ENCODE results near the gene SKAP1. TPM values are rescaled to one million over a fixed set of nuclear protein-coding genes. Genes with fewer than 3 reads are reported as not detected.
"Not testable (repeated sequence)": the region's sequence is repeated elsewhere in the genome, so short reads cannot be mapped to it uniquely, and the experiment has no call there.

Gene SKAP1
- total RNA-seq, 6 experiments from 2014 or later, result 4.5 to 51.0 (median 17.5) TPM

- Histone ChIP-seq H3K4me3 (no peak overlapping the region), H3K4me1 (no peaks in the 10 kb centered on the region), H3K27ac (no peak overlapping the region), H3K27me3 (no peaks in the 10 kb centered on the region), H3K36me3 (no peaks in the 10 kb centered on the region), H3K9me3 (no peaks in the 10 kb centered on the region)
- TF ChIP-seq CTCF (IDR thresholded peaks at IDR 0.05) (no peak), POLR2A (IDR thresholded peaks at IDR 0.05) (no peak)
- DNase-seq (no peak), ATAC-seq (no peak)
- intact Hi-C loops (cut with DNase I), result no loop called here
- WGBS (ENCODE audit: insufficient coverage, low coverage, low lambda C conversion rate, missing lambda C conversion rate), result 82% methylated on average over 3 of the region's 3 CpGs
These were observed 182.4 kb downstream of the SKAP1 start for GRCh38 chr17:48247603-48248002.

- TF ChIP-seq CTCF (IDR thresholded peaks at IDR 0.05) (no peak), POLR2A (IDR thresholded peaks at IDR 0.05) (no peak)
- intact Hi-C loops (cut with DNase I), result no loop called here
- Histone ChIP-seq H3K4me1 (no peaks in the 10 kb centered on the region), H3K27me3 (no peaks in the 10 kb centered on the region), H3K9me3 (no peaks in the 10 kb centered on the region), H3K36me3 (no peaks in the 10 kb centered on the region), H3K4me3 (no peak overlapping the region), H3K27ac (no peak overlapping the region)
- 36% methylated on average over 1 of the region's 1 CpG for WGBS (ENCODE audit: insufficient coverage, low coverage, low lambda C conversion rate, missing lambda C conversion rate)
- DNase-seq (no peak), ATAC-seq (no peak)
These were observed 183.0 kb downstream of the SKAP1 start for GRCh38 chr17:48247038-48247437.

- ATAC-seq (no peak), DNase-seq (no peak)
- no peak overlapping the region for H3K4me3 ChIP-seq
- no peaks in the 10 kb centered on the region for H3K9me3 ChIP-seq
- H3K27ac ChIP-seq, result no peak overlapping the region
- intact Hi-C loops (cut with DNase I), result no loop called here
- H3K27me3 ChIP-seq, result no peaks in the 10 kb centered on the region
- H3K4me1 ChIP-seq, result no peaks in the 10 kb centered on the region
- WGBS (ENCODE audit: insufficient coverage, low coverage, low lambda C conversion rate, missing lambda C conversion rate), result 73% methylated on average over 2 of the region's 2 CpGs
- H3K36me3 ChIP-seq, result no peaks in the 10 kb centered on the region
- no peak for TF ChIP-seq POLR2A (IDR thresholded peaks at IDR 0.05)
- no peak for TF ChIP-seq CTCF (IDR thresholded peaks at IDR 0.05)
These were observed 183.4 kb downstream of the SKAP1 start for GRCh38 chr17:48246612-48247011.

- intact Hi-C loops (cut with DNase I), result not testable (repeated sequence)
These were observed 184.5 kb downstream of the SKAP1 start for GRCh38 chr17:48245465-48246033.

GRCh38 chr17:48244814-48245213 is 185.2 kb downstream of the SKAP1 start:
- WGBS (ENCODE audit: insufficient coverage, low coverage, low lambda C conversion rate, missing lambda C conversion rate), result 67% methylated on average over 1 of the region's 1 CpG
- no peak for TF ChIP-seq POLR2A (IDR thresholded peaks at IDR 0.05)
- no peak for TF ChIP-seq CTCF (IDR thresholded peaks at IDR 0.05)
- Histone ChIP-seq H3K4me1 (no peaks in the 10 kb centered on the region), H3K27me3 (no peaks in the 10 kb centered on the region), H3K36me3 (no peaks in the 10 kb centered on the region), H3K9me3 (no peaks in the 10 kb centered on the region), H3K27ac (no peak overlapping the region), H3K4me3 (no peak overlapping the region)
- intact Hi-C loops (cut with DNase I), result no loop called here
- DNase-seq (no peak), ATAC-seq (no peak)

More at GRCh38 chr17:48245465-48246033, 184.5 kb downstream of the SKAP1 start:
- H3K27me3 ChIP-seq, ATAC-seq, H3K9me3 ChIP-seq, H3K4me3 ChIP-seq, H3K27ac ChIP-seq, DNase-seq, H3K36me3 ChIP-seq, H3K4me1 ChIP-seq: not testable (repeated sequence)
- 91% methylated on average over 4 of the region's 5 CpGs for WGBS (ENCODE audit: insufficient coverage, low coverage, low lambda C conversion rate, missing lambda C conversion rate)
